Tongue (tissue), 2 donors: ENCODE measurements around the gene COL4A1. TPM values are rescaled to one million over a fixed set of nuclear protein-coding genes. Genes with fewer than 3 reads are reported as not detected.

ENCODE experiments used
- DNase-seq: peaks from one replicate; pipeline ENCODE4 v3.0.0-alpha.2; 2015
- total RNA-seq: library from RNA; depleted of rRNA; stranded (reverse); fragments of >200 nt; gene quantifications from one replicate; pipeline ENCODE4 v1.2.3, GENCODE V29; 2014

The COL4A1 gene
- total RNA-seq, 1 donor from 2014 or later = 1,052 TPM

- DNase-seq = no peak
Measured at GRCh38 chr13:110256126-110256905, 50.6 kb downstream of the COL4A1 start.

- no peak for DNase-seq
Measured at GRCh38 chr13:110254751-110255553, 52.0 kb downstream of the COL4A1 start.

- DNase-seq = peak; percentile 83
Measured at GRCh38 chr13:110254151-110254679, 52.7 kb downstream of the COL4A1 start.

- no peak for DNase-seq
Measured at GRCh38 chr13:110251193-110251819, 55.7 kb downstream of the COL4A1 start.

GRCh38 chr13:110250258-110250891 lies 56.6 kb downstream of the COL4A1 start:
- DNase-seq = no peak

GRCh38 chr13:110249326-110249725 lies 57.6 kb downstream of the COL4A1 start:
- DNase-seq = no peak

GRCh38 chr13:110248449-110249143 lies 58.4 kb downstream of the COL4A1 start:
- no peak for DNase-seq

GRCh38 chr13:110246530-110246929 lies 60.4 kb downstream of the COL4A1 start:
- no peak for DNase-seq

- DNase-seq = no peak
Measured at GRCh38 chr13:110245416-110245899, 61.5 kb downstream of the COL4A1 start.

- DNase-seq = no peak
Measured at GRCh38 chr13:110244976-110245375, 62.0 kb downstream of the COL4A1 start.

- peak; percentile 91 for DNase-seq
Measured at GRCh38 chr13:110244071-110244830, 62.7 kb downstream of the COL4A1 start.

GRCh38 chr13:110242615-110243014 lies 64.3 kb downstream of the COL4A1 start:
- no peak for DNase-seq

- no peak for DNase-seq
Measured at GRCh38 chr13:110240943-110241342, 66.0 kb downstream of the COL4A1 start.

GRCh38 chr13:110240352-110240751 lies 66.6 kb downstream of the COL4A1 start:
- no peak for DNase-seq

GRCh38 chr13:110239280-110240125 lies 67.5 kb downstream of the COL4A1 start:
- no peak for DNase-seq

GRCh38 chr13:110238818-110239195 lies 68.2 kb downstream of the COL4A1 start:
- peak; percentile 60 for DNase-seq

- no peak for DNase-seq
Measured at GRCh38 chr13:110237875-110238817, 68.8 kb downstream of the COL4A1 start.

- DNase-seq = no peak
Measured at GRCh38 chr13:110236831-110237261, 70.1 kb downstream of the COL4A1 start.
